GM18870 (cell line): ENCODE measurements around the gene ADAM19.
A peak's percentile ranks its signal among the peaks of the same experiment; 100 is the strongest.

Source experiments
- ATAC-seq: cut with Tn5 transposase; IDR thresholded peaks from one replicate; pipeline ENCODE4 v1.9.1; 2021; ENCODE audit warnings: moderate library complexity; ENCODE audit not compliant: unreplicated experiment

The ADAM19 gene

DNA sequence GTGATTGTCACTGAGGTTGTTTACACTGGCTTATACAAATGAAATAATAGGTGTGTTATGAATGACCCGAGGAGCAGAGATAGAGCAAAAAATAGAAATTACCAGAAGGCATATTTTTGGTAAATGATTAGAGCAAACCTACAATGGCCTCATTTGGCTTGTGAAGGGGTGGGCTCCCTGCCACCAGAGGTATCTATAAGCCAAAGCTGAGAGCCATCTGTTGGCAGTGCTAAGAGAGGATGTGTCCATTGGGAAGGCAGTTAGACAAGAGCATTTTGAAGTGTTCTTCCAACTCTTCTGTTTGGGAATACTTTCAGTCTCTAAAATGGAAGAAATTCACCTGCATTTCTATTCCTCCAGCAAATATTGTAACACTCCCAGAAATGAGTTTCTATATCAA, 104.9 kb downstream of the ADAM19 start:
- ATAC-seq, result no peak

GRCh38 chr5:157469687-157470086, 105.9 kb downstream of the ADAM19 start:
- ATAC-seq, result no peak

- no peak for ATAC-seq
Measured at GRCh38 chr5:157469073-157469472, 106.5 kb downstream of the ADAM19 start.

DNA sequence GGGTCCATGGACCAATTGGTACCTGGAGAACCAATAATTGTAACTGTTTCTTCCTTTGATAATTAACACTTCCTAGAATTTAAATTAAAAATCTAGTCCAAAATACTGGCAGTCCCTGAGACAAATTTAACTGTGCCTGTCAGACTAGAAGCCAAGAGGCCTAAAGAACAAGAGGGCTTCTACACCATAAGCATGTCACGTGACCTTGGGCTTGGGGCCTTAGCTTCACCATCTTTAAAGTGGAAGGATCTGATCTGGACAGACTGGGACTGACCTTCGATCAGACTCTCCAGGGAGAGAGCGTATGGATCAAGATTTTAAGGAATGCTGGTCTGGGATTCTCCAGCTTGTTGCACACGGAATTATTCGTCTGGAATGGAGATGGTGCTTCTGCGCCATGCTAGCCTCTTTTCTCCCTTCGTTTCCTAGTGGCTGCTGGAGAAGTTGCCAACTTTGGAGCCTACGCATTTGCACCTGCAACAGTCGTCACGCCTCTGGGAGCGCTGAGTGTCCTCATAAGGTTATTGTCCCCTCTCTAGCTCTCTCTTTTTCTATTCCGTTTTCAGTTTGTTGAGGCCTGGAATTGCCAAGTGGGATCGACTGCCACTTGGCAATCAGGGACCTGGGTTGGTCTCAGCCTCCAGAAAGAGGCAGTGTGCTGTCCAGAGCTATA, 107.1 kb downstream of the ADAM19 start:
- no peak for ATAC-seq

DNA sequence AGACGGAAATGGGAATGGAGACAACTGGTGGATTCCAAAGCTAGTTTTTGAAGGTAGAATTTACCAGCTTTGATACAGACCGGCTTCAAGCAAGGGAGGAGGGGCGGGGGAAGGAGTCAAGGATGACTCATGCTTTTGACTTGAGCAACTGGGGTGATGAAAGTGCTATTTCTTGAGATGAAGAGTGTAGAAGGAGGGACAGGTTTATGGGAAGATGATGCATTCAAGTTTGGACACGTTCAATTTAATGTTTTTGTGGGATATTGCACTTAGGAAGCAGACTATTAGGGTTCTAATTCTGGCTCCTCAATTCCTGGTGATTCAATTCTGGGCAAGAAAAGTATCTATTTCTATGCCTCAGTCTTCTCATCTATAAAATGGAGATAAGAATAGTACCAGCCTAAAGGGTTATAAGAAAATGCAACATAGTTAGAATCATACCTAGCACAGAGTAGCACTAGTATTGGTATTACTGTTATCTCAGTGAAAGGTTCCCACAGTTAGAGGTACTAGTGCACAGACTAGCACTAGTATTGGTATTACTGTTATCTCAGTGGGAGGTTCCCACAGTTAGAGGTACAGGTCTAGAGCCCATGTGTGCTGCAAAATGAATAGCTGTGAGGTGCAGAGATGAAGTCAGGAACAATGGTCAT, 110.9 kb downstream of the ADAM19 start:
- peak; percentile 98 for ATAC-seq

GRCh38 chr5:157463621-157464518, 111.7 kb downstream of the ADAM19 start:
- no peak for ATAC-seq

DNA sequence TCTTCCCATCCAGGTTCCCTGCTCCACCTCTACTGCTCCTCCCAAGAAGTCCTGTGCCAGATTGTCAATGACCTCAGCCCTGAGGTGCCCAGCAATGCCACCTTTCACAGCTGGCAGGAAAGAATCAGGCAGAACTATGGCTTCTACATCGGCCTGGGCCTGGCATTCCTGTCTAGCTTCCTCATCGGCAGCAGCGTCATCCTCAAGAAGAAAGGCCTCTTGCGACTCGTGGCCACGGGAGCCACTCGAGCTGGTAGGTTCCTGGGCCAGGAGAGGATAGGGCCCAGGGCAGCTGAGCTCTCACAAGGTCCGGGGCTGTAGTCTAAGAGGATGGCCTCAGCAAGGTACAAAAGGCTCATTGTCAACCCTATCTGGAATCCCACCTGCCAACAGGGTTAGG, 112.5 kb downstream of the ADAM19 start:
- ATAC-seq, result no peak

DNA sequence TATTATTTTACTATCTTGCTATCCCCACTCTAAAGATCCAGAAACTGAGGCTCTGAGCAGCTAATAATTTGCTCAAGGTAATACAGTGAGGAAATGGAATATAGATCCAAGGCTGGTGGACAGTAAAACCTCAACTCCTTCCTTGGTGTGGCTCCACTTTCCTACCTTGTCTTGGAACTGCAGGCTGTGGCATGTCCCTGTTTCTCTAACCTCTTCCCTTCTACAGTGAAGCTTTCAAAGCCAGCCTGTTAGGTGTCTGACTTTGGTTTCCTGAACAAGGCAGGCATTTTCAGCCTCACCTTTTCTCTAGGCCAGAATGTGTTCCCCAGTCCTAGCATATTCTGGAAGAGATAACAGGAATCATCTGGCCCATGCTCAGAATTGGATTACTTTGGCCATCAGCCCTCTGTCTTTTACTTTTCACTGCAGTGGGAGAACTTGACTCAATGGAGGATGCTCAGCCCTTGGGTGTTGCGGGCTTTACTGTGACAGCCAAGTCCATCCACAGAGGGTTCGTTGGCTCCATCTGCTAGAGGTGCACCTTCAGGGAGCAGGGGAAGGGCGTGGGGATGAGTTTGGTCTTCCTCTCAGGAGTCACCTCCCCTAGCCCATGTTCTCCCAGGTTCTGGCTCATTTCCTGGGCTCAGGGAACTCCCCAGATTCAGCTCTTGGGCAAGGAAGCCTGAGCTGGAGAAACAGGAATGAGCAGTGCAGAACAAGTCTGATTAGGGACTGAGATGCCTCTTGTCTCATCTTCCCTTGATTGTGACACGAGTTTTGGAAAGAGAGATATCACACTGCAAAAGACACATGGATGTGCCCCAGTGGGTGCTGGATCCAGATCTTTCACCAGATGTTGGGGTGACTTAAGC, 114.4 kb downstream of the ADAM19 start:
- no peak for ATAC-seq

GRCh38 chr5:157459715-157460599, 115.6 kb downstream of the ADAM19 start, which contains the start of gene NIPAL4:
NIPAL4 (plus strand) TSS chr5:157460213; CDS start chr5:157460321, 108 bp downstream.
- ATAC-seq, result no peak

- no peak for ATAC-seq
Measured at GRCh38 chr5:157458835-157459234, 116.7 kb downstream of the ADAM19 start.

GRCh38 chr5:157457391-157457790, 118.2 kb downstream of the ADAM19 start:
- no peak for ATAC-seq

DNA sequence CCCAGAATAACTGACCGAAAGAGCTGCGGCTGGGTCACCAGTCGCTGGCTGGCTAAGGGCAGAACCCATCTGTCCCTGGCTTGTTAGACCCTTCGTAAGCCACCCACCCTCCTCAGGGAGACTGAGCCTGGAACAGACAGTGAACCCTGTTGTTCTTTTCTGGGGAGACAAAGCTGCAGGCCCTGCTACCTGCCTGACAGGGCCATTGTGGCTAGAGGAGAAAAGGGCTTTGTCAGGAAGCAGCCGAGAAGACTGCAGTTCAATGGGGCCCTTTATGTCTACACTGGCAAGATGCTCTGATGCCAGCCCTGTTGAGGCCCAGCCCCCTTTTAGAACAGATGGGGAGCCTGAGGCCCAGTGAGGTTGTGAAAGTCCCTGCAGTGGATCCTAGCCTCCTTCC, 119.3 kb downstream of the ADAM19 start:
- ATAC-seq, result no peak

DNA sequence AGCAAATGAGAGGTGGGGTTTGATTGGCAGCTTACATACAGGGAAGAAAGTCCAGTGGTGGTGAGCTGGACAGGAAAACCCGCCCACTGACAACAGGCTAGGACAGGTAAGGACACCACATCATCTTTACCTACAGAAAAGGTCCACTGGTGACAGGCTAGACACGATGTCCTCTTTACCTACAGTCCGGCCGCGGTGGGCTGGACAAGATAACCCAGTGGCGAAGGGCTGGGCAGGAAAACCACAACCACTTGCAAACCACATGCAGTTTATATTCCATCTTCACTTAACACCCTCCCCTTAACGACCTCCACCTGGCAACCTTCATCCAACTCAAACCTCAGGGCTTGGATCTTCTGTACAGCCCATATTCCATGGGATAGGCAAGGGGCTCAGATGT, 120.5 kb downstream of the ADAM19 start:
- no peak for ATAC-seq

GRCh38 chr5:157454273-157454672, 121.3 kb downstream of the ADAM19 start:
- no peak for ATAC-seq

- ATAC-seq, result no peak
Measured at GRCh38 chr5:157451806-157452205, 123.8 kb downstream of the ADAM19 start.

DNA sequence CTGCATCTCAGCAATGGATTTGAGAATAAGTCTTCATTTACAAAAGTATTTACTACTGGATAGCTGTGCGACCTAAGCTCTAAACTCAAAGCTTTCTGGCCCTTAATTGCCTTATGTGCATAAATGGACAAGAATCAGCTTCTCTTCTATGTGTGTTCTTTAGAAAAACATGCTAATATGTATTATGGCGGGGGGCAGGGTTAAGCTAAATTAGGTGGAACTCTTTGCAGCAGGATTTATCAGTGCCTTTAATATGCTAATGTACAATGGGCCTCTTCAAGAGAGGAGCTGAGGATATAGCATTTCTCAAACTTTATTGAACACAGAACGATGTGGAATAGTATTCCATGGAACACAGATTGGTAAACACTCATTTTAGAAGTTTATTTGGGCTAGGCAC, 125.6 kb downstream of the ADAM19 start:
- ATAC-seq, result no peak

GRCh38 chr5:157449011-157449723, 126.4 kb downstream of the ADAM19 start:
- ATAC-seq, result no peak

DNA sequence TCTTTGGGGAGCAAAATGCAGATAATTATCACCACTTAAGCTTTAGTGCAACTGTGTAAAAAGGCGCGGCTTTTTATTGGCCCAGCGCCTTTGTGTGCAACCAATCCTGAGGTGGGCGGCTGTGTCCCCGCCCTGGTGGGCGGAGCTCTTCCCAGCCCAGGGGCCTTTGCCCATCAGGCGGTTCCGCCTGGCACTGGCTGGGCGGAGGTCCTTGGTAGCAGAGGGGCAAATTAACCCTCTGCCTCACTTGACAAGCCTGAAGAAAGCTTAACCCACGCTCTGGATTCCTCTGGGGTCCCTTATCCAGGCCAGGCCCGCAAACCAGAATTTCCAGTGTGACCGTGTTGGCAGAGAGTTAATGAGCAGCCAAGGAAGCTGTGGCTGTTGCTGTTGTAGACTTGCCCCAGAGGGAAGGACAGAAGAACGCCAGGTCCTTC, 128.4 kb downstream of the ADAM19 start:
- ATAC-seq, result no peak

- ATAC-seq, result no peak
Measured at GRCh38 chr5:157446412-157446935, 129.1 kb downstream of the ADAM19 start.
